HUES64 (cell line): Measurements from ENCODE around the gene PITPNM3.

Experiments
- H3K27ac ChIP-seq: 2 replicates; pipeline ENCODE4 v1.7.0; 2013; ENCODE audit warnings: low read depth, low read length, inconsistent platforms
- H3K27me3 ChIP-seq: 2 replicates; pipeline ENCODE4 v1.6.1; 2013; ENCODE audit warnings: mild to moderate bottlenecking, low read length; ENCODE audit not compliant: insufficient read depth
- H3K36me3 ChIP-seq: 2 replicates; pipeline ENCODE4 v1.6.1; 2013; ENCODE audit warnings: mild to moderate bottlenecking, low read length; ENCODE audit not compliant: insufficient read depth
- H3K4me1 ChIP-seq: 2 replicates; pipeline ENCODE4 v1.6.1; 2013; ENCODE audit warnings: mild to moderate bottlenecking, low read length, moderate library complexity; ENCODE audit not compliant: insufficient read depth
- H3K4me3 ChIP-seq: 2 replicates; pipeline ENCODE4 v1.5.1; 2013; ENCODE audit warnings: mild to moderate bottlenecking, low read length, moderate library complexity
- H3K9ac ChIP-seq: 2 replicates; pipeline ENCODE4 v1.6.1; 2013; ENCODE audit warnings: mild to moderate bottlenecking, low read depth, low read length
- H3K9me3 ChIP-seq: 2 replicates; pipeline ENCODE4 v1.6.1; 2013; ENCODE audit warnings: low read depth, low read length; ENCODE audit not compliant: insufficient read depth
- WGBS: fragments of 150-250, 120-280 bp; methylation state at CpG from one replicate; pipeline ENCODE4 v1.1.7; 2013; ENCODE audit warnings: missing lambda C conversion rate; 5-methylcytosine and 5-hydroxymethylcytosine counted together

The PITPNM3 gene

GRCh38 chr17:6413065-6413464 is 143.3 kb downstream of the PITPNM3 start:
- Histone ChIP-seq H3K4me3 (no peak overlapping the region), H3K4me1 (no peaks in the 10 kb centered on the region), H3K9me3 (no peaks in the 10 kb centered on the region), H3K27ac (no peak overlapping the region), H3K9ac (no peak overlapping the region), H3K36me3 (no peaks in the 10 kb centered on the region), H3K27me3 (no peaks in the 10 kb centered on the region)
- WGBS = 91% methylated on average over 1 of the region's 1 CpG

- Histone ChIP-seq H3K36me3 (no peaks in the 10 kb centered on the region), H3K4me3 (no peak overlapping the region), H3K9ac (no peak overlapping the region), H3K4me1 (no peaks in the 10 kb centered on the region), H3K27me3 (no peaks in the 10 kb centered on the region), H3K9me3 (no peaks in the 10 kb centered on the region), H3K27ac (no peak overlapping the region)
- WGBS = 91% methylated on average over 10 of the region's 10 CpGs
These were observed 147.6 kb downstream of the PITPNM3 start for GRCh38 chr17:6408735-6409134.

- no peaks in the 10 kb centered on the region for H3K36me3 ChIP-seq
- no peaks in the 10 kb centered on the region for H3K27me3 ChIP-seq
- H3K4me1 ChIP-seq = no peaks in the 10 kb centered on the region
- no peaks in the 10 kb centered on the region for H3K9me3 ChIP-seq
- H3K4me3 ChIP-seq = no peak overlapping the region
- H3K27ac ChIP-seq = no peak overlapping the region
- WGBS = 92% methylated on average over 6 of the region's 6 CpGs
- no peak overlapping the region for H3K9ac ChIP-seq
These were observed 148.1 kb downstream of the PITPNM3 start for GRCh38 chr17:6408276-6408675.

- H3K27me3 ChIP-seq = no peaks in the 10 kb centered on the region
These were observed 154.1 kb downstream of the PITPNM3 start for GRCh38 chr17:6402258-6402657.

More at GRCh38 chr17:6402258-6402657, 154.1 kb downstream of the PITPNM3 start:
- 96% methylated on average over 6 of the region's 6 CpGs for WGBS
- no peaks in the 10 kb centered on the region for H3K4me1 ChIP-seq
- H3K4me3 ChIP-seq = no peak overlapping the region
- no peaks in the 10 kb centered on the region for H3K36me3 ChIP-seq
- no peaks in the 10 kb centered on the region for H3K9me3 ChIP-seq
- H3K9ac ChIP-seq = no peak overlapping the region
- H3K27ac ChIP-seq = no peak overlapping the region
